Ammon's horn (tissue), 1 donor: ENCODE measurements around the gene TBC1D17.
"Not testable (repeated sequence)": the region's sequence is repeated elsewhere in the genome, so short reads cannot be mapped to it uniquely, and the experiment has no call there.

ENCODE experiments used
- DNase-seq: peaks from one replicate; pipeline ENCODE4 v3.0.0-alpha.2; 2016; ENCODE audit warnings: low spot score

TBC1D17 gene

DNA sequence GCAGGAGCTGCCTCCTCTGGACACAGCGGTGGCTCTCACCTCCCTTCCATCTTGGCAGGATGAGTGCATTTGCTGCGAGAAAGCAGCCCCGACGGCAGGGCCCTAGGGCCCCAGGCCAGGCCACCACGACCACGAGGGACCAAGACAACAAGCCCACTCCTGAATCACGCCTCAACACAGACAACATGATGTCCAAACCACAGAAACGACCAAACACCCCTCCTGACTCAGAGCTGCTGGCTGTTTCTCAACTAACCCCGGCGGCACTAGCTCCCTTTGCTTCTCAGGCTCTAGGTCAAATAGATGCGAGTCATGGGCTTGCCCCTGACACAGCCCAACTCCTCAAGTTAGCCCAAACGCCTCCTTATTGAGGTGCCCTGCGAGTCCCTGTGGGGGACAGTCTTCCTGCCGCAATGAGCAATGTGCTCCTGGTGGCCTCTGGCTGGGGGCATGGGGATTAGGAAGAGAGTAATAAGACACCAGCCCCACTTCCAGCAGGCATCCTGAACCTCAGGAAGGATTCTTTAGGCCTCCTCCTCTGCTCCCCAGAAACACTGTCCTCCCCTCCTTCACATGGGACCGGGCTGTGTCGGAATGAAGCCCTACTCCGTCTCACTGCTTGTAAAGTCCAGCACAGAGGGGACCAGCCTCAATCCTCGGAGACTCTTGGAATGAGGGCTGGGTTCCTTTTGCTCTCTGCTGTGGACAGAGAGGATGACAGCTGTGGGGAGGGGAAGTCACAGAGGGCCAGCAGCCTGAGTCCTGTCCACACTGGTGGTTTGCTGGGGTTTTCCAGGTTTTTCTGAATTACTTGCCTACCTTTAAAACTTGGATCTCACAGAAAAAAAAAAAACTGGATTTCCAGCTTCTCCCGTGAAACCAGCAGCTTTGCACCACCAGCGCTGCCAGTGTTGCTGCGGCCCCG, 44.6 kb downstream of the TBC1D17 start:
- no peak for DNase-seq

DNA sequence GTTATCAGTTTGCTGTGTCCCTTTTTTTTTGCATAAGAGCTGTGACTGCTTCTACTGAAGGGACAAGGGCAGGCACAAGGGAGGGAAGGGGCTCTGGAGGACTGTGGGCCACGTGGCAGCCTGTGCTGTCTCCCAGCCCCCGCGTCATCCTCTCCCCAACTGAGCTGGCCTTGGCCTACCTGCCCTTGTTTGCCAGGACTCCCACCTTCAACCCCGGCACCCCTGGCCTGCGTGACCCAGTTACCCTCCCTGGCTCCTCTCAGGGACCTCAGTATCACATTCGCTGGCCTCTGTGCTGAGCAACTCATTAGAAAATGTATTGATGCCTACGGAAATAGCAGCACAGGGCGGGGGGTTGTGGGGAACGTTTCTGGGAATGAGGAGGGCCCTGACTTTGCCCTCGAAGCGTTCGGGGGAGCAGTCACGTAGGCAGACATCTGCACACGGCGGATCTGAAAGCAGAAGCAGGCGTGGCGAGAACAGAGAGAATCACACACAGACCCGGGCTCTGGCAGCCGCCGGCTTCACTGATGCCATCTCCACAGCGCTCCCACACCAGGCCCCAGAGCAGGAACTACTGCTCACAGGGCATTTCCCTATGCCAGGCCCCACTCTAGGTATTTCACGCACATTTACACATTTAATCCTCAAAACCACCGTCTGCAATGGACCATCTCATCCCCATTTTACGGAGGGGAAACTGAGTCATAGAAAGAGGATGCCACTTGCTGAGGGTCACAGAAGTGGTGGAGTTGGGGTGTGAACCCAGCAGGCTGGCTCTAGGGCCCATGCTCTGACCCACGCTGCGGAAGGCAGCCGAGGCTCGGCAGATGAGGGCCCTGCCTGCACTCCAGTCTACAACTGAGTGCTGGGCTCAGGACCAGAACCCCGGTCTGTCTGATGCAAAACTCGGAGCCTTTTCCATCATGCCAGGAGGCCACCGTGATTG, 45.8 kb downstream of the TBC1D17 start:
- DNase-seq, result peak; percentile 57

DNA sequence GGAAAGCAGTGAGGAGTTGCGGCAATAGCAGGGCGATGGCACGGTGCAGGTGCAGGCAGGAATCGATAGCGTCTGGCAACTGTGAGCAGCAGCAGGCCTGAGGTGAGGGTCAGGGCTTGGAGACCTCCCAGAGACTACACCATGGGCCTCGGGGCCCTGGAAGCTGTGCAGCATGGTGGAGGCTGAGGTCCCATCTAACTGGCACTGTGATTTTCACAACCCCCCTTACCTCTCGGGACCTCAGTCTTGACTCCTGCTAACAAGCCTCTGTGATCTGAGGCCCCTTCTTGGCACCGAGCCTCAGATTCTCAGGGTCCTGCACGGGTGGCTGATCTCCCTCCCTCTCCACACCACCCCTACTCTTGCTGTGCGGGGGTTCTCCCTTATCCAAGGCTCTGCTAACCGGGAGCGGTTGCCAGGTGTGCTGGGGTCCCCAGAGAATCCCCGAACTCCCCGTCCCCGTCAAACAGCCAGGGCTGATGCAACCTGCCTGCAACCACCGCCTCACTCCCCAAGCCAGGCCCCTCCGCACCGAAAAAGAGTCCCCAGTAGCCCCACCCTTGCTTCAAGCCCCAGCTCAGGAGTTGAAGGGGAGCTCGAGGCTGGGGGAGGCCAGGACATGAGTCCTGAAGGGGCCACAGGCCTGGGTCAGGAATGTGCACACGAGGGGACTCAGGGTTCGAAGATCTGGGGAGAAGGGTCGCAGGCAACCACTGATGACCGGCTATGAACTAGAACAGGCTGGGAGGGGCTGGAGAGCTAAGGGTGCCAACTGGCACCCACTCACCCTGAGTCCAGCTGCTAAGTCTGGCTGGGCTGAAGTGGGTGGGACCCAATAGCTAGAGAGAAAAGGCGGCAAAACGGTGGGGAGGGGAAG, 46.7 kb downstream of the TBC1D17 start:
- no peak for DNase-seq

DNA sequence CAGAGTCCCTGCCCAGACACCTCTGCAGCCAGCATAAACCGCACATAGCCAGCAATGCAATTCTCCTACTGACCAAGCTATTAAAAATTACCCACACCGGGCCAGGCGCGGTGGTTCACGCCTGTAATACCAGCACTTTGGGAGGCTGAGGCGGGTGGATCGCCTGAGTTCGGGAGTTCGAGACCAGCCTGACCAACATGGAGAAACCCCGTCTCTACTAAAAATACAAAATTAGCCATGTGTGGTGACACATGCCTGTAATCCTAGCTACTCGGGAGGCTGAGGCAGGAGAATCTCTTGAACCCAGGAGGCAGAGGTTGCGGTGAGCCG, 47.3 kb downstream of the TBC1D17 start:
- not testable (repeated sequence) for DNase-seq

DNA sequence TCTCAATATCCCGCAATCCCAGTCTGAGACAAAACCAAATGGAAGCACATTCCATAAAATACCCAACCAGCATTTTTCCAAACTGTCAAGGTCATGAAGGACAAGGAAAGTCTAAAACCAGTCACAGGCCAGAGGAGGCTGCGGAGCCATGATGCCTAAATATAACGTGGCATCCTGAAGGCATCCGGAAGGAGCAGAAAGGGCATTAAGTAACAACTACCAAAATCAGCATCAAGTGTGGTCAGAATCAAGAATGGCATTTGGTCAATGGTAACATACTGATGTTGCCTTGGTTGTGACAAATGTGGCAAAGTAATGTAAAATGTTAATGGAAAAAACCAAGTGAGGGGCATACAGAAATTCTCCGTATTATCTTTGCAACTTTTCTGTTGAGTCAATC, 48.0 kb downstream of the TBC1D17 start:
- DNase-seq, result no peak

DNA sequence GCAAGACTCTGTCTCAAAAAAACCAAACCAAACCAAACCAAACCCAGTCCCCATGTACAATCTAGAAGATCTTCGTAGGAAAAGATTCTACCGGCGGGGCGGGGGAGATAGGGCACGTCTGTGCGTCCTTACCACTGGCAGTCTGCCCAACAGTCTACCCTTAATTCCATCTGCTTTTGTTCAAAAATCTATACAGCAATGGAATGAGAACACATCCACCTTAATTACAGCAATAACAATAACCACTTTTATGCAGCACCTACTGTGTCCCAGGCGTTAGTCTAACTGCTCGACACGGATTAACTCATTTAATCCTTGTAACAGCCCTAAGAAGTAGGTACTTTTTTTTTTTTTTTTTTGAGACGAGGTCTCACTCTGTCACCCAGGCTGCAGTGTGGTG, 49.0 kb downstream of the TBC1D17 start:
- no peak for DNase-seq

DNA sequence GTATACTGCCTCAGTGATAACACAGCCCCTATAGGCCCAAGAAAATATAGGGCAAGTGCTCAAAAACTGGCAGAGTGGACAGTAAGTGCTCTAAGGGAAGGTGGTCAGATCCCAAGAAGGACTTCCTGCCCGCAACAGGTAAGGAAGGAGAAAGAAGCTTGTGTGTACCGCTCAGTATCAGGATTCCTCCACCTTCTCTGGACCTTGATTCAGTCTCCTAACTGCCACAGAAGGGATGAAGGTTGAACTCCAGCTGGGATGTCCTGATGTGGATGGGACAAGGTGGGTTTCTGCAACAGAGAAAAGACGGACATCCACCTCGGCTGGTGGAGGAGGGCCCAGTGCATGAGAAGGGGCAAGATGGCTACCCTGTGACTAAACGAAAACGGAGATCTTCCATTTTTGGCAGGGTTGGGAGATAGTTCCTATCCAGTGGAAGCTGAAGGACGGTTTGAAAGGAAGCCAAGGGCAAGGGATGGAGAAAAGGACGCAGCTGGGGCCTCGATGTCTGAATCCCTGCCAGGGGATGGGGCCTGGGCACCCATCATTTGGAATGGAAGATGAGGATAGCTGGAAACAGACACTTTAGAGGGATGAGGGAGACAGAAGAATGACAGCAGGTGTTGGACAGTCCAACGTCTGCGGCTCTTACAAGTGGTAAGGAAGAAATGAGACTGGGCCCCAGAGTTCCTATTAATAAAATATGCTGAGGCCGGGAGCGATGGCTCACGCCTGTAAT, 50.2 kb downstream of the TBC1D17 start:
- no peak for DNase-seq

DNA sequence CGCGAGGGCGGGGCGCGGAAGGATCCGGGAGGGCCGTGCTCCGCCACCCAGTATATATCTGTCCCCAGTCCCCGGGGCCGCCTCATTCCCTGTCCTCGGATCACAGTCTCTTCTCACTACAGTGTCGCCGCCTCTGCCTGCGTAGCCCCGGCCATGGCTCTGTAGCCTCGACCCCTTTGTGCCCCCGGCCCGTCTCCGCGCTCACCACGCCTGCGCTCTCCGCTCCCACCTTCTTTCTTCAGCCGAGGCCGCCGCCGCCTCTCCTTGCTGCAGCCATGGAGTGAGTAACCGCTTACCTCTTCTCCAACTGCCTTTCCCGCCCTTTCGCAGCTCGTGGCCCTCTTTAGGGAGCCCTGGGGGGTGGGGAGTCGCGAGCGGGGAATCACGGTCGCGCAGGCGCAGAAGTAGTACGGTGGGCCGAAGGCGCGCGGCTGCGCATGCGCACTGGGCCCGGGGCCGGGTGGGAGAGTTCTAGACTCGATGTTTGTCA, 51.7 kb downstream of the TBC1D17 start, which contains the start of the genes ATF5 and NUP62:
ATF5 (plus strand) TSS at position 85 of the 490 bp plus-strand sequence. CDS start 1,646 bp downstream, outside the sequence.
NUP62 (minus strand) TSS at position 384 of the 490 bp plus-strand sequence. CDS start 19,697 bp downstream, outside the sequence.
- peak; percentile 83 for DNase-seq

DNA sequence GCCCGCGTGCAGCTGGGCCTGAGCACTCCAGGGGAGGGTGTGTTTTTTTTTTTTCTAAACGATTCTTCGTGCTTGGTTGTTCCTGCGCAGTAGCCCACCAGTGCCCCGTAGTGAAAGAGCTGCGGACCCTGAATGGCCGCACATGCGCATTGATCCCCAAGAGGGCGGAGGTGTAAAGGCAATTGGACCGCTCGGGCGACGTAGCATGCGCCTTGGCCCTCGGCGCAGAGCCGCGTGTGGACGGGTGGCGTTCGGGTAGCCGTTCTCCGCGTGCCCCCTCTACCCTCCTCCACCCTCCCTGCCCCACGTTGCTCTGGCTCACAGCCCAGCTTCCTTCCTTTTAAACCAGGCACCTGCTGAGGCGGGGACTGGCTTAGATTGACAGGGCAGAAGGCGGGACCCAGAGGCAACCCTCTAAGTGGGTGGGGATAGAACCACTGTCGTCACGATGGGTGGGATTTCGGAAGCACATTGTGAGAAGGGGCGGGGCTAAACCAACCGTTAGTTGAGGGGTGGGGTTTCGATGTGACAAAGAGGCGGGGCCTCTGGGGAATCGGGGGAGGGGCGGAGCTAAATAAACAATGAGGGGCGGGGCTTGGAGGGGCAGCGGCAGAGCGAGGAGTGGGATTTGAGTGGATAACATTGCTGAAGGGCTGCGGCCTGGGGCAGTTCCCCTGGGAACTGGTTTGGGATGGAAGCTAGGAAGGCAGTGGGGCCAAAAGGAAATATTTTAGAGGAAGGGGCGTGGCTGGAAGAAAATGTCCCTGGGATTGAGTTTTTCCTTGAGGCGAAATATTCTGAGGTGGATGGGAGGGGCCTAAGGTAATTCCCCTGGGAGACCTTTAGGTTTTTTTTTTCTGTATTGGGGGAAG, 52.3 kb downstream of the TBC1D17 start:
- peak; percentile 98 for DNase-seq

DNA sequence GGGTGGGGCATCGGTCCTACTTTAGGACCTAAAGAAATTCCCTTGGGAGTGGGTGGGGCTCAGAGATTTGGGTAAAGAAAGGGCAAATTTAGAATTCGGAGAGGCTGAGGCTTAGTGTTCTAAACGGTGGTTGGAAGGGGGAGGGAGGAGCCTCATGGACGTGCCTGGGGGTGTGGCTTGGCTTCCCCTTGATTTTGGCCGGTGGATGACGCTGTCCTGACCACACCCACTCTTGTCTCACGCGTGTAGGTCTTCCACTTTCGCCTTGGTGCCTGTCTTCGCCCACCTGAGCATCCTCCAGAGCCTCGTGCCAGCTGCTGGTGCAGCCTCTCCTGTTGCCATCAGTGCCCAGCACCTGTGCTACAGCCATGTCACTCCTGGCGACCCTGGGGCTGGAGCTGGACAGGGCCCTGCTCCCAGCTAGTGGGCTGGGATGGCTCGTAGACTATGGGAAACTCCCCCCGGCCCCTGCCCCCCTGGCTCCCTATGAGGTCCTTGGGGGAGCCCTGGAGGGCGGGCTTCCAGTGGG, 53.0 kb downstream of the TBC1D17 start:
- DNase-seq, result no peak

DNA sequence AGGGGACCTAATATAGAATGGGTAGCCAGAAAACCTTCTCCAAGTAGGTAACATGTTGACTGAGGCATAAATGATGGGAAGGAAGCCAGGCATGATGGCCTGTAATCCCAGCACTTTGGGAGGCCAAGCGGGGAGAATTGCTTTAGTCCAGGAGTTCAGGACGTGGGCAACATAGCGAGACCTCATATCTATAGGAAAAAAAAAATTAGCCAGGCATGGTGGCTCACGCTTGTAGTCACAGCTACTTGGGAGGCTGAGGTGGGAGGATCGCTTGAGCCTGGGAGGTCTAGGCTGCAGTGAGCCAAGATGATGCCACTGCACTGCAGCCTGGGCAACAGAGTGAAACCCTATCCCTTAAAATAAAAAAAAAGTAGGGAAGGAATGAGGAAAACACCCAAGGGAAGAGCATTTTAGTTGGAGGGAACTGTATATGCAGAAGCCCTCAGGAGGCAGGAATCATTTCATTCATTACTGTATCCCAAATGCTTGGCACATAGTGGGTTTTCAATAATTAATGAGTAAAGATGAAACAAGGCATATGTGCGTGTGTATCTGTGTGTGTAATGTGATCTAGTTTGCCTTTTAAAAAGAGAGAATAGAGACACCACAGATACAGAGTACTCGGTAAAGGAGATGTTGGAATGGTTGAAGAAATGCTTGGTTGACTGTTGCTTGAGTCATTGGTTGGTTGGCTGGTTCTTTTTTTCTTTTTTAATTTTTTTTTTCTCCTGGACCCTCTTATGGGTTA, 54.0 kb downstream of the TBC1D17 start:
- DNase-seq, result no peak

DNA sequence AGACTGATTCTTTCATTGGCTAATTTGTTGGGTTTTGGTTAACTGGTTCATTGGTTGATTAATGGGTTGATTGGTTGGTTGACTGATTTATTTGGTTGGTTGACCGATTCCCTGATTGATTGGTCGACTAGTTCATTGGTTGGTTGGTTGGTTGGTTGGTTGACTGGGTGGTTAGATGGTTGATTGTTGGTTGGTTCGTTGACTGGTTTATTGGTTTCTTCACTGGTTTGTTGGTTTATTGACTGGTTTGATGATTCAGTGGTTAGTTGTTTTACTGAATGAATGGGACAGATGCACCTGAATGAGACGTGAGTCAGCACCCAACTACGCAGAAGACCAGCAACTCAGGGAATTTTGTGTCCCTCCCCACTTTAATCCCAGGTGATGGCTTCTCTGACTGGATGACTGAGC, 54.5 kb downstream of the TBC1D17 start:
- DNase-seq, result no peak

DNA sequence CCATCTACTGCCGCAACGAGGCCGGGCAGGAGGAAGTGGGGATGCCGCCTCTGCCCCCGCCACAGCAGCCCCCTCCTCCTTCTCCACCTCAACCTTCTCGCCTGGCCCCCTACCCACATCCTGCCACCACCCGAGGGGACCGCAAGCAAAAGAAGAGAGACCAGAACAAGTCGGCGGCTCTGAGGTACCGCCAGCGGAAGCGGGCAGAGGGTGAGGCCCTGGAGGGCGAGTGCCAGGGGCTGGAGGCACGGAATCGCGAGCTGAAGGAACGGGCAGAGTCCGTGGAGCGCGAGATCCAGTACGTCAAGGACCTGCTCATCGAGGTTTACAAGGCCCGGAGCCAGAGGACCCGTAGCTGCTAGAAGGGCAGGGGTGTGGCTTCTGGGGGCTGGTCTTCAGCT, 55.2 kb downstream of the TBC1D17 start:
- no peak for DNase-seq

DNA sequence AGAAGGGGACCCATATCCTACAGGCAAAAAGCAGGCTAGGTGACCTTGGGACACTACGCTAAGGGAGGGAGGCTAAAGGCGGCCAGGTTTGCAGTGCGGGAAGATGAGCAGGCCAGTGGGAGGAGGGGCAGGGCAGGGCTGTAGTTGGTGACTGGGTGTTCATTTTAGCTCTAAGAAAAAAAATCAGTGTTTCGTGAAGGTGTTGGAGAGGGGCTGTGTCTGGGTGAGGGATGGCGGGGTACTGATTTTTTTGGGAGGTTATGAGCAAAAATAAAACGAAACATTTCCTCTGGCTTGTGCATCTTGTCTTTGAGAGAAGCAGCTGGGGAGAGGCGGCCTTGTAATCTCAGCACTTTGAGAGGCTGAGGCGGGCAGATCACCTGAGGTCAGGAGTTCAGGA, 56.1 kb downstream of the TBC1D17 start:
- no peak for DNase-seq

DNA sequence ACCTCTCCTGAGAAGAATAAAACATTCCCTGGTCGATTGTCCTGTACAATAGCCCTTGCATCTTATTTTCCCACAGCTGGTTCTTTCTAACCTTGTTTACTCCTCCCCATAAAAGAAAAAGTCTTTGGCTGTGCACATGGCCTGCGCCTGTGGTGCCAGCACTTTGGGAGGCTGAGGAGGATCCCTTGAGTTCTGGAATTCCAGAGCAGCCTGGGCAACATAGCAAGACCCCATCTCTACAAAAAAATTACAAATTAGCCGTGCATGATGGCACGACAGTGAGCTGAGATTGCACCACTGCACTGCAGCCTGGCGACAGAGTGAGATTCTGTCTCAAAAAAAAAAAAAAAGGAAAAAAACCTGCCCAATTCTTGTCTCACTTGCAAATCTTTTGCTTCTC, 59.0 kb downstream of the TBC1D17 start:
- DNase-seq, result no peak

DNA sequence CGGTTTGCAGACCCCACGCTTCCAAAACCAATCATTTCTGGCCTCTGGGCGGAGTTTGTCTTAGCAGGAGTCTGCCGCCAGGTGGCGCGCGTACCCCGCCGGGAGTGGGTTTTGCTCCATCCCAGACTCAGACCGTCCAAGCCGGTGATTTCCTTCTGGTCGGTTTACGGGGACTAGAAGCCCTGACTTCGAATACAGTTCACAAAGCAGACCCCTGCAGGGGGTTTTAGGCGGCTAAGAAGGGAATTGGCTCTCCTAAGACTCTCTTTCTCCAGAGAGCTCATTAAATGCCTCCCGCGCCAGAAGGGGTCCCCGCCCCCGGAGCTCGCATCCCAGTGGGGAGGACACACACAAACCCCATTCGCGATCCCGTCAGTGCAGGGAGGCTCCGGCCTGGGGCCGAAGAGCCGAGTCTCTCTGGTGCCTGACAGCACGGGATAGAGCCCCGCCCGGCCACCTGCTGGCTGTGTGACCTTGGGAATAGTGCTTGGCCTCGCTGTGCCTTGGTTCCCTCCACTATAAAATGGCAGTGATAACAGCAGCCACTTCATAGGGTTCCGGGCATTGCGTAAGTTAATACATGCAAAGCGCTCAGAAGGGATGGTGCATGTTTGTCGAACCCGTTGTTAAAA, 60.4 kb downstream of the TBC1D17 start:
- peak; percentile 82 for DNase-seq
